Measurements from ENCODE around the gene ELMO1.
A peak's percentile ranks its signal among the peaks of the same experiment; 100 is the strongest.

ELMO1 gene

GRCh38 chr7:36881233-36881874, 567.3 kb downstream of the ELMO1 start:
- H3K4me3 ChIP-seq (ENCODE audit: low read depth, low read length) = no peak overlapping the region
- TF ChIP-seq MYC (IDR thresholded peaks at IDR 0.05; ENCODE audit: low read depth, low read length) (no peak), CTCF (IDR thresholded peaks at IDR 0.05; ENCODE audit: low read depth, low read length) (no peak), MAX (IDR thresholded peaks at IDR 0.05; ENCODE audit: low read depth, low read length) (no peak), POLR2A (IDR thresholded peaks at IDR 0.05; ENCODE audit: extremely low read depth, insufficient read length) (no peak)
- no peak for DNase-seq (ENCODE audit: low read depth)

- TF ChIP-seq CTCF (IDR thresholded peaks at IDR 0.05; ENCODE audit: low read depth, low read length) (peak; percentile 16), POLR2A (IDR thresholded peaks at IDR 0.05; ENCODE audit: extremely low read depth, insufficient read length) (no peak), MAX (IDR thresholded peaks at IDR 0.05; ENCODE audit: low read depth, low read length) (no peak), MYC (IDR thresholded peaks at IDR 0.05; ENCODE audit: low read depth, low read length) (no peak)
- H3K4me3 ChIP-seq (ENCODE audit: low read depth, low read length) = no peak overlapping the region
- peak; percentile 35 for DNase-seq (ENCODE audit: low read depth)
Observed at GRCh38 chr7:36880108-36880507, 568.6 kb downstream of the ELMO1 start.

GRCh38 chr7:36879021-36879420, 569.6 kb downstream of the ELMO1 start:
- H3K4me3 ChIP-seq (ENCODE audit: low read depth, low read length) = no peak overlapping the region
- no peak for TF ChIP-seq POLR2A (IDR thresholded peaks at IDR 0.05; ENCODE audit: extremely low read depth, insufficient read length)
- TF ChIP-seq MAX (IDR thresholded peaks at IDR 0.05; ENCODE audit: low read depth, low read length) = no peak
- no peak for TF ChIP-seq MYC (IDR thresholded peaks at IDR 0.05; ENCODE audit: low read depth, low read length)
- no peak for TF ChIP-seq CTCF (IDR thresholded peaks at IDR 0.05; ENCODE audit: low read depth, low read length)
- DNase-seq (ENCODE audit: low read depth) = no peak

GRCh38 chr7:36878288-36878687, 570.4 kb downstream of the ELMO1 start:
- DNase-seq (ENCODE audit: low read depth) = no peak
- no peak for TF ChIP-seq CTCF (IDR thresholded peaks at IDR 0.05; ENCODE audit: low read depth, low read length)
- no peak for TF ChIP-seq MYC (IDR thresholded peaks at IDR 0.05; ENCODE audit: low read depth, low read length)
- no peak for TF ChIP-seq MAX (IDR thresholded peaks at IDR 0.05; ENCODE audit: low read depth, low read length)
- no peak for TF ChIP-seq POLR2A (IDR thresholded peaks at IDR 0.05; ENCODE audit: extremely low read depth, insufficient read length)
- no peak overlapping the region for H3K4me3 ChIP-seq (ENCODE audit: low read depth, low read length)

DNA sequence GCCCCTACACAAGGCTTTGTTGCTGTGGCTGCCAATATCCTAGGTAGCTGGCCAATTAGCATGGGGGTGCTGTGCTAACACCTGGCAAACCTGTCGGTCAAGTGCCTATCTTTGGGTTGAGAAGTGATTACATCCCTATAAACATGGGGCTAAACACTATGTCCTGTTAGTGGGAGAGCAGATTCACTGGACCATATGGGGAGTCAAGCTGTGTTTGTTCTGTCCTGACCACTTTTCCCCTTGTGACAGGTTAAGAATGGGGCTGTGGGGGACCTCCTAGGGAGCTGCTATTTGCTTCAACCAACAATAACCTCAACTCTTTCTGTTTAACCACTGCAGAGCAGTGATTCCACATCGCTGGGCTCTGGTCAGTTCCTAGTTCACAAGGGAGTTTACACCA, 572.9 kb downstream of the ELMO1 start:
- no peak for DNase-seq (ENCODE audit: low read depth)
- no peak overlapping the region for H3K4me3 ChIP-seq (ENCODE audit: low read depth, low read length)
- no peak for TF ChIP-seq MYC (IDR thresholded peaks at IDR 0.05; ENCODE audit: low read depth, low read length)
- no peak for TF ChIP-seq MAX (IDR thresholded peaks at IDR 0.05; ENCODE audit: low read depth, low read length)
- no peak for TF ChIP-seq CTCF (IDR thresholded peaks at IDR 0.05; ENCODE audit: low read depth, low read length)
- no peak for TF ChIP-seq POLR2A (IDR thresholded peaks at IDR 0.05; ENCODE audit: extremely low read depth, insufficient read length)

Measured in NB4 (cell line).